Measurements from ENCODE around the gene AGPAT3. TPM values are rescaled to one million over a fixed set of nuclear protein-coding genes. Genes with fewer than 3 reads are reported as not detected.

AGPAT3 gene
- total RNA-seq, 1 donor from 2014 or later: 65.9 TPM

DNA sequence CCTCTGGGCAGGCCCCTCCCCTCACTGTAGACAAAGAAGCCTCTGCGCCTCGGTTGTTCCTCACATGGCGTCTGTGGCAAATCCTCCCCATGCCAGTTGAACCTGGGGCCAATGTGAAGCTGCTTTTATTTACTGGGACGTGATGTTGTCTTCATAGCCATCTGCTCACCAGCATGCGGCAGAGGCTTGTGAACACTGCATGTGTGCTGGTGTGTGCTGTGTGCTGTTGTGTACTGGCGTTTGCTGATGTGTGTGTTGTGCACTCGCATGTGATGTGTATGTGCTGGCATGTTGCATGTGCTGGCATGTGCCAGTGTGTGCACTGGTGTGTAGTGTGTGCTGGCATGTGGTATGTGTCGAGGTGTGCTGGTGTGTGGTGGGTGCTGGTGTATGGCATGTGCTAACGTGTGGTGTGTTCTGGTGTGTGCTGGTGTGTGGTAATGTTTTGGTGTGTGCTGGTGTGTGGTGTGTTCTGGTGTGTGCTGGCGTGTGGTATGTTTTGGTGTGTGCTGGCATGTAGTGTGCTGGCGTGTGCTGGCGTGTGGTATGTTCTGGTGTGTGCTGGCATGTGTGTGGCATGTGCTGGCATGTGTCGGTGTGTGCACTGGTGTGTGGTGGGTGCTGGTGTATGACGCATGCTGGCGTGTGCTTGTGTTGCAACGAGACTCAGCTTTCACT, 109.9 kb downstream of the AGPAT3 start:
- H3K36me3 ChIP-seq: peaks cover 35 to 56% of the 10 kb centered on the region in 2 donors
- TF ChIP-seq, protein P1, sequence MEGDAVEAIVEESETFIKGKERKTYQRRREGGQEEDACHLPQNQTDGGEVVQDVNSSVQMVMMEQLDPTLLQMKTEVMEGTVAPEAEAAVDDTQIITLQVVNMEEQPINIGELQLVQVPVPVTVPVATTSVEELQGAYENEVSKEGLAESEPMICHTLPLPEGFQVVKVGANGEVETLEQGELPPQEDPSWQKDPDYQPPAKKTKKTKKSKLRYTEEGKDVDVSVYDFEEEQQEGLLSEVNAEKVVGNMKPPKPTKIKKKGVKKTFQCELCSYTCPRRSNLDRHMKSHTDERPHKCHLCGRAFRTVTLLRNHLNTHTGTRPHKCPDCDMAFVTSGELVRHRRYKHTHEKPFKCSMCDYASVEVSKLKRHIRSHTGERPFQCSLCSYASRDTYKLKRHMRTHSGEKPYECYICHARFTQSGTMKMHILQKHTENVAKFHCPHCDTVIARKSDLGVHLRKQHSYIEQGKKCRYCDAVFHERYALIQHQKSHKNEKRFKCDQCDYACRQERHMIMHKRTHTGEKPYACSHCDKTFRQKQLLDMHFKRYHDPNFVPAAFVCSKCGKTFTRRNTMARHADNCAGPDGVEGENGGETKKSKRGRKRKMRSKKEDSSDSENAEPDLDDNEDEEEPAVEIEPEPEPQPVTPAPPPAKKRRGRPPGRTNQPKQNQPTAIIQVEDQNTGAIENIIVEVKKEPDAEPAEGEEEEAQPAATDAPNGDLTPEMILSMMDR (IDR thresholded peaks at IDR 0.05): no peak
- DNase-seq (ENCODE audit: low spot score in 2 of 2): no peak
- no peaks in the 10 kb centered on the region for H3K4me1 ChIP-seq
- no peak overlapping the region for H3K27ac ChIP-seq
- intact Hi-C loops (cut with DNase I): loop anchor here (1.0 kb wide), 1 partner anchor 165 kb away; no protein-coding TSS in a partner anchor
- H3K4me3 ChIP-seq: no peak overlapping the region
- H3K9me3 ChIP-seq: no peaks in the 10 kb centered on the region
- H3K27me3 ChIP-seq: no peaks in the 10 kb centered on the region

DNA sequence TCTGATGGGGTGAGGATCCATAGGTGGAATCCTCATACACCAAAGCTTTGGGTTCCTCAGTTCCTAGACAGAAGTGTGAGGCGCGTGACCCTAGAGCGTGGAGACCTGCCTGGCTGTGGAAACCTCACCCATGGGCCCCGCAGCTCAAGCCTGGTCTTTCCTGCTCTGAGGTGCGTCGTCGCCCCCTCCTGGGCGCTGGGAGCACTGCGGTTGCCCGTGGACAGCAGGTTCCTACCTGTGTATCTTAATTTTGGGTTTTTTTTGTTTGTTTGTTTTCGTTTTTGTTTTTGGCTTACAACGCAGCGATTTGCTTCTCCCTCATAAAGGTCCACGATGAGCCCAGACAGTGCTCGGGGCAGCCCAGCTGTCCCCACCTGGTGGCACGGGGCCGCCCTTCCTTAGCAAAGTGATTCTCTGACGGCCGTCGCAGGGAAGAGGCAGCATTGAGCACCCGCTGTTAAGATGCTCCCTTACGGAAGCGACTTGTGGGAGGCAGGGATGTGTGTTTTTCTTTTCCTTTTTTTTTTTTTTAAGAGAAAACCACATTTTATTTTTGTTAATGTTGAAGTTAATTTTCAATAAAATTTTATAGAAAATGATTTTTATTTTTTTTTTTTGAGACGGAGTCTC, 110.6 kb downstream of the AGPAT3 start:
- intact Hi-C loops (cut with DNase I): loop anchor here (1.0 kb wide), 1 partner anchor 165 kb away; no protein-coding TSS in a partner anchor
- H3K4me3 ChIP-seq: no peak overlapping the region
- H3K36me3 ChIP-seq: peaks cover 29 to 53% of the 10 kb centered on the region in 2 donors
- no peaks in the 10 kb centered on the region for H3K27me3 ChIP-seq
- H3K9me3 ChIP-seq: no peaks in the 10 kb centered on the region
- H3K4me1 ChIP-seq: no peaks in the 10 kb centered on the region
- peak in 1 of 2 donors; percentile 78 for DNase-seq (ENCODE audit: low spot score in 2 of 2)
- no peak overlapping the region for H3K27ac ChIP-seq
- TF ChIP-seq, protein P1 (IDR thresholded peaks at IDR 0.05): peak; percentile 74 to 90 (median 87)

DNA sequence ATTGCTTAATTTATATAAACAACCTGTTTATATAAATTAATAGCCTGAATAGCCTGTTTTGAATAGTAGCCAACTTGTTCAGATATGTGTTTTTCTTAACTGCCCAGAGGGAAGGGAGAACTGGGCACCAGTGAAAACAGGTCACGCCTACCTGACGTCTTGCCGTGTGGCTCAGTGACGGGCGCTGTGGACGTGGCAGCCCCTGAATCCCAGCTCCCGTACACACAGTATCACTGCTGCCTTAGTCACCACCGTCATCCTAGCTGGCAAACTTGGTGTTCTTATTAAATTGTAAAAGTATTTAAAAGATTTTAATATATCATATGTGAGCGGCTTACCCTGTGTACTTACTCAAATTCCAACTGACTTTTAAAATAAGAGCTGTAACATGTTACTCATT, 111.6 kb downstream of the AGPAT3 start:
- no peak for DNase-seq (ENCODE audit: low spot score in 2 of 2)
- Histone ChIP-seq H3K36me3 (peaks cover 27 to 51% of the 10 kb centered on the region in 2 donors), H3K27me3 (no peaks in the 10 kb centered on the region), H3K4me3 (no peak overlapping the region), H3K9me3 (no peaks in the 10 kb centered on the region), H3K27ac (no peak overlapping the region), H3K4me1 (no peaks in the 10 kb centered on the region)
- TF ChIP-seq, protein P1 (IDR thresholded peaks at IDR 0.05): no peak
- intact Hi-C loops (cut with DNase I): no loop called here

DNA sequence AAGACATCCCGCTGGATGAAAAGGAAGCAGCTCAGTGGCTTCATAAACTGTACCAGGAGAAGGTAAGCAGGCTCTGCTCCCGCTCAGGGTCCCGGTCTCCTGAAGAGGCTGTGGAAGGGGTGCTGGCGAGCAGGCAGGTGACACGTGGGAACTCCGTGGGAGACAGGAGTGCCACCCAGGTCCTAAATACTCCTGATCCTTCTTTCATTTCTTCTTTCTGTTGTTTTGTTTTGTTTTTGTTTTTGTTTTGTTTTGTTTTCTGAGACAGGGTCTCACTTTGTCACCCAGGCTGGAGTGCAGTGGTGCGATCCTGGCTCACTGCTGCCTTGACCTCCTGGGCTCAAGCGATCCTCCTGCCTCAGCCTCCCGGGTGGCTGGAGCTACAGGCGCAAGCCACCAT, 113.0 kb downstream of the AGPAT3 start:
- Histone ChIP-seq H3K9me3 (no peaks in the 10 kb centered on the region), H3K4me1 (no peaks in the 10 kb centered on the region), H3K27ac (no peak overlapping the region), H3K27me3 (no peaks in the 10 kb centered on the region), H3K36me3 (peaks cover 32 to 51% of the 10 kb centered on the region in 2 donors), H3K4me3 (no peak overlapping the region)
- intact Hi-C loops (cut with DNase I): no loop called here
- DNase-seq (ENCODE audit: low spot score in 2 of 2): no peak
- TF ChIP-seq, protein P1 (IDR thresholded peaks at IDR 0.05): no peak

DNA sequence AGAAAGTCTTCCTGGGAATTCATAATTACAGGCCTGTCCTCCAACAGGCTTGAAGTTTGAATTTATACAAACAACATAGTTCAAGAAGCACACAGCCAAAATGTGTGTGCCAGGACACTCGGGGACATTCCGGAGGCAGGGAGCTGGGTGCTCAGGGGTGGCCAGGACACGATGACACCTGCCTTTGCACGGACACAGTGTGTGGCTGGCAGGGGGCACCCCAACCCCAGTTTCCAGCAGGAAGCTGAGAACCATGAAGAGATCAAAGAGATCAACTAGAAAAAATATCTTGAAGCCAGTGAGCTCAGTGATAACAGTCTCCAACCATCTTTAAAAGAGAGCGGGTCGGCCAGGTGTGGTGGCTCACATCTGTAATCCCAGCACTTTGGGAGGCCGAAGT, 114.6 kb downstream of the AGPAT3 start:
- no peak overlapping the region for H3K27ac ChIP-seq
- H3K36me3 ChIP-seq: peaks cover 37 to 60% of the 10 kb centered on the region in 2 donors
- no peaks in the 10 kb centered on the region for H3K4me1 ChIP-seq
- TF ChIP-seq, protein P1 (IDR thresholded peaks at IDR 0.05): no peak
- intact Hi-C loops (cut with DNase I): no loop called here
- no peaks in the 10 kb centered on the region for H3K9me3 ChIP-seq
- no peaks in the 10 kb centered on the region for H3K27me3 ChIP-seq
- DNase-seq (ENCODE audit: low spot score in 2 of 2): no peak
- no peak overlapping the region for H3K4me3 ChIP-seq

All from ascending aorta (tissue), 2 donors.